Measurements from ENCODE around the gene MTA1.

The MTA1 gene

DNA sequence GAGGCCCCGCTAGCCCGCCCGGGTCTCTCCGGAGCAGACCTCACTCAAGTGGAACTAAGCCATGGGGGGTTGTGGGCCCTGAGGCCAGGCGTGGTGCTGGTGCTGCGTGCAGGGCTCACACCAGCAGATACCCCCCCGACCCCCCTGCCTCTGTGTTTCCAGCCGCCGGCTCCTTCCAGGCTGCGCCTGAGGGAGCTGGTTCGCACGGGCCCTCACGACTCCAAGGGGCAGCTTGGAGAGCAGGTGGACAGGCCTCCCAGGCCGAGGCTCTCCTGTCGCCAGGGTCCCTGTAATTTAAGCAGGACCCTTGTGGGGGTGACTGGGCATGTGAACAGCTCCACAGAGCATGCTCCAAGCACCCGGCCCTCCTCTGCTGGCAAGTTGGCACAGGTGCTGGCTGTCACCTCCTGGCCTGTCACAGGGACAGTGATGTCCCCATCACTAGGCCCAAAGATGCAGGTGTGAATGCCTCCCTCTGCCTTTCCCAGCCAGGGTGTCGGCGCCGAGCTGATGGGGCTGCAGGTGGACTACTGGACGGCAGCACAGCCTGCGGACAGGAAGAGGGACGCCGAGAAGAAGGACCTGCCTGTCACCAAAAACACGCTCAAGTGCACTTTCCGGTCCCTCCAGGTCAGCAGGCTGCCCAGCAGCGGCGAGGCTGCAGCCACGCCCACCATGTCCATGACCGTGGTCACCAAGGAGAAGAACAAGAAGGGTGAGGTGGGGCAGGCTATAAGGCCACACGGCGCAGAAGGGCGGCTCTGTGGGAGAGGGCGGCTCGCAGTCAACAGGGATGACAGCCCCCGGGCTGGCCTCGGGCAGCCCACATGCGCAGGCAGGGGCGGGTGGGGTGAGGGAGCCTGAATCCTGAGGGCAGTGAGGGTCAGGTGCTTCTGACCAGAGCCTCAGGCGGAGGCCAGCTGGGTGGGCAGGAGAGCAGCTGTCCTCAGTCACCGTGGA, 27.2 kb upstream of the MTA1 start:
- no peak overlapping the region for H3K4me3 ChIP-seq (ENCODE audit: low read depth, low read length)
- TF ChIP-seq, protein P1, sequence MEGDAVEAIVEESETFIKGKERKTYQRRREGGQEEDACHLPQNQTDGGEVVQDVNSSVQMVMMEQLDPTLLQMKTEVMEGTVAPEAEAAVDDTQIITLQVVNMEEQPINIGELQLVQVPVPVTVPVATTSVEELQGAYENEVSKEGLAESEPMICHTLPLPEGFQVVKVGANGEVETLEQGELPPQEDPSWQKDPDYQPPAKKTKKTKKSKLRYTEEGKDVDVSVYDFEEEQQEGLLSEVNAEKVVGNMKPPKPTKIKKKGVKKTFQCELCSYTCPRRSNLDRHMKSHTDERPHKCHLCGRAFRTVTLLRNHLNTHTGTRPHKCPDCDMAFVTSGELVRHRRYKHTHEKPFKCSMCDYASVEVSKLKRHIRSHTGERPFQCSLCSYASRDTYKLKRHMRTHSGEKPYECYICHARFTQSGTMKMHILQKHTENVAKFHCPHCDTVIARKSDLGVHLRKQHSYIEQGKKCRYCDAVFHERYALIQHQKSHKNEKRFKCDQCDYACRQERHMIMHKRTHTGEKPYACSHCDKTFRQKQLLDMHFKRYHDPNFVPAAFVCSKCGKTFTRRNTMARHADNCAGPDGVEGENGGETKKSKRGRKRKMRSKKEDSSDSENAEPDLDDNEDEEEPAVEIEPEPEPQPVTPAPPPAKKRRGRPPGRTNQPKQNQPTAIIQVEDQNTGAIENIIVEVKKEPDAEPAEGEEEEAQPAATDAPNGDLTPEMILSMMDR (IDR thresholded peaks at IDR 0.05; ENCODE audit: low read depth, low read length), result no peak

DNA sequence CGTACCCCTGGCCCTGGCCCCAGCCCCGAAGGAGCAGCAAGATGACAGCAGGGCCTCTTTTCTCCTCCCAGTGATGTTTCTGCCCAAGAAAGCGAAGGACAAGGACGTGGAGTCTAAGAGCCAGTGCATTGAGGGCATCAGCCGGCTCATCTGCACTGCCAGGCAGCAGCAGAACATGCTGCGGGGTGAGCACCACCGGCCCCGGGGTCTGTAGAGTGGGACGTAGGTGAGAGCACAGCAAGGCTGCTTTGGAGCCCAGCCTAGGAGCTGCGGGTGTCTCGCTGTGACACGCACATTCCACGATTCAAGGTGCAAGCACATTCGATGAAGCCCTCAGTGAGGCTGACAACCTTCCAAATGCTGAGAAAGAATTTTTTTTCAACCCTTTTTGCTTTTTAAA, 26.5 kb upstream of the MTA1 start:
- no peak overlapping the region for H3K4me3 ChIP-seq (ENCODE audit: low read depth, low read length)
- TF ChIP-seq, protein P1 (IDR thresholded peaks at IDR 0.05; ENCODE audit: low read depth, low read length), result no peak

DNA sequence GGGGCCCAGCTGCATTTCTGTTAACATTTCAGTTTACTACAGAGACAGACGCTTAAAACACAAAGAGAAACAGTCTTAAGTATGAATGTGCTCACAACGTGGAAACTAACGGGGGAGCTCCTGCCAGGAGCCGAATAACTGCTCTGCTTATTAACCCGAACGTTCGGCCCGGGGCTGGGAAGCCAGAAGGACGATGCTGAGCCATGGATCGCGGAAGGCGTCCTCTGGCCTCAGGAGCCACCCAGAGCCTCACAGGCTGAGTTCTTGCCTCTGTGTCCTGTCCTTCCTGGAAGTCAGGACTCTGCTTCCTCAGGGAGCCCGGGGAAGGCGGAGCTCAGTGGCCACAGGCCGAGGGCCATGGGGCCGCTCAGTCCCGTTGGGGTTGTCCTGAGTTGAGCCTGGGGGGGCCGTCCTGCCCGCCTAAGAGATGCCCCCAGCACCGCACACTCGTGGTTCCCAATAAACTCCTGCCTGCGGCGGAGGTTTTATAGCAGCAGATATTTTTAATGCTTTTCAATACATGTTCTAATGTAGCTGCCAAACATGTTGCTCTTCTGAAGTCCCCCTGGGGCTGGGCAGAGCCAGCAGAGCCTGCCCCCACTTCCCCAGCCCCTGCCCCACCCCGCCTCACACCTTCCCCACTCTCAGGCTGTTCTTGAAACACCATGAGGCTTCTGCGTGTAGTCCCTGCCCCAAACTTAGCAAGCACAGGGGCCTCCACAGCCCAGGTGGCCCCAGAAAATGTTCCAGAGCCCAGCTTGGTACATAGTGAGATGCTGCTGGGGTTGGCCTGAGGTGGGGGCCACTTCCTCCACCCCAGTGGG, 24.7 kb upstream of the MTA1 start:
- TF ChIP-seq, protein P1 (IDR thresholded peaks at IDR 0.05; ENCODE audit: low read depth, low read length), result no peak

DNA sequence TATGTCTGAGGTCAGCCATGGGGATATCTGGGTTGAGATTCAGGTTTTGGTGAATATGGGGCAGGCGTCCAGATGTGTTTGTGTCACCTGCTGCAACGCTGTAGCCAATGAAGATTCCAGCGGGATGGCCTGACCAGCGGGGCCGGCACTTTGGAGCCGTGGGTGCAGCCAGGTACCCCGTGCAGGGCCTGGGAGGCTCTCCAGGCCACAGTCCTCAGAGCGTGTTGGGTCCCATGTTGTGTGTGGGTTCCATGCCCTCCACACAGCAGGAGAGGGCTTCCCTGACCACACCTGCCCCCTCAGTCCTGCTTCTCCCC, 24.1 kb upstream of the MTA1 start:
- TF ChIP-seq, protein P1 (IDR thresholded peaks at IDR 0.05; ENCODE audit: low read depth, low read length), result no peak
- H3K4me3 ChIP-seq (ENCODE audit: low read depth, low read length), result no peak overlapping the region

More for the DNA sequence above, 24.7 kb upstream of the MTA1 start:
- H3K4me3 ChIP-seq (ENCODE audit: low read depth, low read length), result no peak overlapping the region

DNA sequence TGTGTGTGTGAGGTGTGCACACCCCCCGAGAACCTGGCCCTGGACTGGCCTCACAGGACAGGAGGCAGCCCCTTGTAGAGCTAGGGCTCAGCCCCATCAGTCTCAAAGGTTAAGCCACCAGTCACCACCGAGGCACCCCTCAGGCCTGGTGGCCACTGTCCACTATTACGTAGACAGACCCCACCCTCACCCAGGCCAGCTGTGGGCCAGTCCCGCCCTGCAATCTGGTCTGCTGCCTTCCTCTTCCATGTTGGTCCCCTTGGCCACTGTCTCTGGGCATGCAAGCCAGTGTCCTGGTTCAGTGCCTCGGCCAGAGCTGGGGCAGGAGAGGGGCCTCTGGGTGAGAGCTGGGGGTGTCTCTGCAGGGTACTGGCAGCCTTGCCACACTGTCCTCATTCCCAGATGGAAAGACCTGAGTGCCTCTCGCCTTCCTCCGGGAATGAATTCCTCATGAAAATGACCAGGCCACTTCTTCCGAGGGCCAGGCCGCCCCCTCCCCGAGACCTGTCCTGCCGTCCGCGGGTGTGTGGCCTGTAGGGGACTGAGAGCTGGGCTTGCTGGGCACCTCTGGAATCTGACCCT, 22.2 kb upstream of the MTA1 start:
- TF ChIP-seq, protein P1 (IDR thresholded peaks at IDR 0.05; ENCODE audit: low read depth, low read length), result no peak
- no peak overlapping the region for H3K4me3 ChIP-seq (ENCODE audit: low read depth, low read length)

DNA sequence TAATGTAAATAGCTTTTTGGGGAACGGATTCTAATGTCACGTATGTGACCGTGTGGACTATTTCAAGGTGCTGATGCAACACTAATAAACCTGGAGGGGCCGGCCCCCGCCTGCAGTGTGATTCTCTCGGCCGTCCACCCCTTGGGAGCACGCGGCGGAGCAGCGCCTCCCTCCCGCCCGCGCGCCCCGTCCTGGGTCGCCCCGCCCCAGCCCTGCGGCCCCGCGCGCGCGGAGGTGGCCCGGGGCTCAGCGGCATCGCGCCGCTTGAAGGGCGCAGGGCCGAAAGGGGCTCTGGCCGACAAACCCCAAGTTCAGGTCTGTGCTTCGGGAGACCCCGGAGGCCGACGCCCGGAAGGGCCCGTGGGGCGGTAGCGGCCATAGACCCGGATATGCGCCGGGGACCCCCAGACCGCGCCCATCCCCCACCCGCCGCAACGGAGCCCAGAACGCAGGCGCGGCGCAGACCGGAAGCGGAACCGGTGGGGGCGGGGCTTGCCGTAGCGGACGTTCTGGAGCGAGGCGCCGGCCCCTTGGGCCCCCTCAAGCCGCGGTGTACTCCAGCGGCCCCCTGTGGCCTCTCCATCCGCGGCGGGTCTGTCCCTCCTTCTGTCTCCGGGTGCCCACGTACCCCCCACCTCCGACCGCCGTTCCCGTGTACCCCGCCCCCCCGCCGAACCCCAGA, 21.4 kb upstream of the MTA1 start, which contains the start of gene TEX22:
Gene TEX22 (plus strand): TSS at position 495 of the 682 bp plus-strand sequence. CDS start 803 bp downstream, outside the sequence.
- TF ChIP-seq, protein P1 (IDR thresholded peaks at IDR 0.05; ENCODE audit: low read depth, low read length), result no peak
- H3K4me3 ChIP-seq (ENCODE audit: low read depth, low read length), result peak within 1 kb of the TSS; percentile 83

Measured in WI38 (cell line).